B cell (primary cell): ENCODE results near the gene SLC13A1. TPM values are rescaled to one million over a fixed set of nuclear protein-coding genes. Genes with fewer than 3 reads are reported as not detected.

Experiments used
- ATAC-seq: fragments of 200-7000 bp; cut with Tn5 transposase; one replicate; pipeline ENCODE4 v1.10.0; 2021; ENCODE audit warnings: low read depth, mild to moderate bottlenecking, moderate number of reproducible peaks, moderate library complexity
- CTCF ChIA-PET: fragments of 350-600 bp; sonication (Branson Sonifier 250); formaldehyde crosslinking; loops from one replicate; lab custom pipeline; 2021; ENCODE audit warnings: antibody characterized with exemption, inconsistent platforms; lab: Charles Lee
- POLR2A ChIA-PET: fragments of 350-600 bp; sonication (Branson Sonifier 250); formaldehyde crosslinking; loops from one replicate; lab custom pipeline; 2021; ENCODE audit warnings: antibody characterized with exemption; lab: Charles Lee
- DNase-seq: peaks from one replicate; pipeline ENCODE4 v3.0.0; 2013
- H2AFZ ChIP-seq: 2 replicates; pipeline ENCODE4 v1.6.1; 2012; ENCODE audit warnings: mild to moderate bottlenecking, low read depth, low read length; ENCODE audit not compliant: insufficient read depth, poor library complexity, severe bottlenecking
- H3K27ac ChIP-seq, 2 donors: 1 replicate in 1 of 2; 2 replicates in 1 of 2; pipeline ENCODE4 v1.5.1; 2012 to 2013; ENCODE audit warnings: low read length in 2 of 2, mild to moderate bottlenecking in 2 of 2, moderate library complexity in 1 of 2
- H3K27me3 ChIP-seq, 4 experiments: fragments of 200-600 bp in 1 of 4; sonication (generic) in 1 of 4; replicated peaks in 1 of 4; 1 replicate in 2 of 4; 2 replicates in 2 of 4; pipeline versions ENCODE4 v1.6.1 to v1.7.0; 2013 to 2016; ENCODE audit warnings: low read length in 3 of 4, mild to moderate bottlenecking in 2 of 4, mixed read lengths in 1 of 4, moderate library complexity in 1 of 4; ENCODE audit not compliant: insufficient read depth in 4 of 4, control insufficient read depth in 3 of 4; ENCODE audit errors: control extremely low read depth in 1 of 4
- H3K36me3 ChIP-seq, 2 experiments: replicated peaks in 1 of 2; 1 replicate in 1 of 2; 2 replicates in 1 of 2; pipeline versions ENCODE4 v1.6.1 to v1.7.1; 2013; ENCODE audit warnings: low read length in 1 of 2; ENCODE audit not compliant: insufficient read depth in 2 of 2, control insufficient read depth in 1 of 2; ENCODE audit errors: control extremely low read depth in 1 of 2, extremely low read depth in 1 of 2
- H3K4me1 ChIP-seq, 2 donors: fragments of 200-600 bp in 1 of 2; sonication (generic) in 1 of 2; 1 replicate in 1 of 2; 2 replicates in 1 of 2; pipeline versions ENCODE4 v1.5.1 to v1.6.1; 2013 to 2017; ENCODE audit warnings: low read length in 2 of 2; ENCODE audit not compliant: control insufficient read depth in 2 of 2, insufficient read depth in 2 of 2
- H3K4me2 ChIP-seq: replicated peaks from 2 replicates; pipeline ENCODE3; 2012; ENCODE audit warnings: mild to moderate bottlenecking, low read depth, low read length; ENCODE audit not compliant: poor library complexity, severe bottlenecking
- H3K4me3 ChIP-seq, 5 experiments: fragments of 200-600 bp in 1 of 5; sonication (generic) in 1 of 5; 1 replicate in 3 of 5; 2 replicates in 2 of 5; pipeline versions ENCODE4 v1.5.1 to v1.7.0; 2011 to 2016; ENCODE audit warnings: low read length in 4 of 5, mild to moderate bottlenecking in 4 of 5, low read depth in 2 of 5, control low read depth in 1 of 5, moderate library complexity in 1 of 5; ENCODE audit not compliant: insufficient read depth in 1 of 5; ENCODE audit errors: control extremely low read depth in 1 of 5, extremely low read depth in 1 of 5
- H3K79me2 ChIP-seq: fragments of 200-600 bp; sonication (generic); one replicate; pipeline ENCODE4 v1.6.0; 2016; ENCODE audit warnings: low read length; ENCODE audit not compliant: control insufficient read depth, insufficient read depth
- H3K9ac ChIP-seq: fragments of 200-600 bp; sonication (generic); 2 replicates; pipeline ENCODE4 v1.6.1; 2017; ENCODE audit warnings: mild to moderate bottlenecking, low read length, moderate library complexity
- H3K9me3 ChIP-seq, 3 donors: one replicate each; pipeline versions ENCODE4 v1.6.1 to v1.7.1; 2013; ENCODE audit warnings: low read length in 2 of 3; ENCODE audit not compliant: control insufficient read depth in 2 of 3, insufficient read depth in 1 of 3; ENCODE audit errors: control extremely low read depth in 1 of 3
- H4K20me1 ChIP-seq: 2 replicates; pipeline ENCODE4 v1.6.0; 2012; ENCODE audit warnings: mild to moderate bottlenecking, low read length; ENCODE audit not compliant: insufficient read depth, control insufficient read depth, poor library complexity, severe bottlenecking
- H3K27ac Mint-ChIP-seq: one replicate; pipeline ENCODE4 v1.8.0; 2021; ENCODE audit warnings: mixed read lengths
- H3K27me3 Mint-ChIP-seq: one replicate; pipeline ENCODE4 v1.8.0; 2021; ENCODE audit warnings: mixed read lengths
- H3K4me1 Mint-ChIP-seq: one replicate; pipeline ENCODE4 v1.8.0; 2021; ENCODE audit warnings: mixed read lengths
- H3K4me3 Mint-ChIP-seq: one replicate; pipeline ENCODE4 v1.8.0; 2021; ENCODE audit warnings: mixed read lengths
- H3K9me3 Mint-ChIP-seq: one replicate; pipeline ENCODE4 v1.8.0; 2022; ENCODE audit warnings: mixed read lengths; ENCODE audit not compliant: insufficient read depth
- EZH2 ChIP-seq: IDR thresholded peaks from 2 replicates; pipeline ENCODE4 v1.6.1; 2012; ENCODE audit warnings: borderline replicate concordance, low read depth, mild to moderate bottlenecking, moderate library complexity, low read length; ENCODE audit not compliant: insufficient read depth, poor library complexity, severe bottlenecking
- WGBS: methylation state at CpG from one replicate; pipeline ENCODE4 v1.1.5; 2013; ENCODE audit warnings: missing lambda C conversion rate; ENCODE audit not compliant: insufficient coverage; 5-methylcytosine and 5-hydroxymethylcytosine counted together
- intact Hi-C: fragments of 100-400 bp; cut with micrococcal nuclease; formaldehyde crosslinking; loops from one replicate; pipeline ENCODE4 v1.10.0; 2022
- polyA plus RNA-seq: library from polyadenylated mRNA; depleted of rRNA; stranded (reverse); fragments of >200 nt; gene quantifications from 2 replicates; pipeline ENCODE4 v1.2.3, GENCODE V29; 2012
- total RNA-seq, 2 donors: library from RNA; stranded (reverse); fragments of 120-200 nt in 1 of 2; gene quantifications; 1 replicate in 1 of 2; 2 replicates in 1 of 2; pipeline versions ENCODE4 v1.2.3 to v1.2.4, GENCODE V29; 2013 to 2022
- TF ChIP-seq, protein P1 (sequence below): fragments of 200-600 bp; IDR thresholded peaks from one replicate; pipeline ENCODE4 v1.8.0; 2022; ENCODE audit warnings: antibody characterized with exemption, mild to moderate bottlenecking

The SLC13A1 gene
- total and polyA plus RNA-seq, 2 donors (not counting 1 experiment from before 2014, with no cell fraction given), result not detected

DNA sequence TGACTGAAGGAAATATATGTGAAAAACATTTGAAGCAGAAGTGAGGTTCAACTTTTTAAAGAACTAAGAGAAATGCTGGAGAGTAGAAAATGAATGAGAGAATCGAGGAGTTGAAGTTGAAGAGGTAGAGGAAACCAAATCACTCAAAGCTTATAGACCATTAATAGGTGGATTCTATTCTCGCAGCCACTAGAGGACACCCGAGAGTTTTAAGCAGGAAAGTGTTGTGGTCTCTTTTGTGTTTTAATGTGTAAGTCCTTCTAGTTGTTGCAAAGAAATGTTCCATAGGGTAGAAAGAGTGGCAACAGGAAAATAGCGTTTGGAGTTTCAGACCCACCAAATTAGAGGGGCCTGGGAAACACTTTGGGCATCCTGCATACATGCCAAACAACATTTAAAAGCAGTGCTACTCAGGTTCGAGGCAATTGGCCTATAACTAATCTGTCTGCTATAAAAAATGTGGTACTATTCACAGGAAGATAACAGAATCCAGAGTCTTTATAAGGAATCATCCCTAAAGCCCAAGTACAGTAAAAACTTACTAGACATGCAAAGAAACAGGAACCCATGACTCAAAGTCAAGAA, 129.0 kb downstream of the SLC13A1 start:
- H4K20me1 ChIP-seq, result no peaks in the 10 kb centered on the region
- DNase-seq, result no peak
- Mint-ChIP-seq H3K4me1 (no peaks in the 10 kb centered on the region), H3K27me3 (no peaks in the 10 kb centered on the region), H3K27ac (no peak overlapping the region), H3K4me3 (no peak overlapping the region), H3K9me3 (peaks cover 3% of the 10 kb centered on the region)
- H3K36me3 ChIP-seq, result no peaks in the 10 kb centered on the region
- no peak overlapping the region for H3K4me3 ChIP-seq
- WGBS, result 80% methylated on average over 1 of the region's 5 CpGs
- intact Hi-C loops, result no loop called here
- H3K9ac ChIP-seq, result no peak overlapping the region
- POLR2A ChIA-PET, result no interaction called here
- TF ChIP-seq, protein P1, sequence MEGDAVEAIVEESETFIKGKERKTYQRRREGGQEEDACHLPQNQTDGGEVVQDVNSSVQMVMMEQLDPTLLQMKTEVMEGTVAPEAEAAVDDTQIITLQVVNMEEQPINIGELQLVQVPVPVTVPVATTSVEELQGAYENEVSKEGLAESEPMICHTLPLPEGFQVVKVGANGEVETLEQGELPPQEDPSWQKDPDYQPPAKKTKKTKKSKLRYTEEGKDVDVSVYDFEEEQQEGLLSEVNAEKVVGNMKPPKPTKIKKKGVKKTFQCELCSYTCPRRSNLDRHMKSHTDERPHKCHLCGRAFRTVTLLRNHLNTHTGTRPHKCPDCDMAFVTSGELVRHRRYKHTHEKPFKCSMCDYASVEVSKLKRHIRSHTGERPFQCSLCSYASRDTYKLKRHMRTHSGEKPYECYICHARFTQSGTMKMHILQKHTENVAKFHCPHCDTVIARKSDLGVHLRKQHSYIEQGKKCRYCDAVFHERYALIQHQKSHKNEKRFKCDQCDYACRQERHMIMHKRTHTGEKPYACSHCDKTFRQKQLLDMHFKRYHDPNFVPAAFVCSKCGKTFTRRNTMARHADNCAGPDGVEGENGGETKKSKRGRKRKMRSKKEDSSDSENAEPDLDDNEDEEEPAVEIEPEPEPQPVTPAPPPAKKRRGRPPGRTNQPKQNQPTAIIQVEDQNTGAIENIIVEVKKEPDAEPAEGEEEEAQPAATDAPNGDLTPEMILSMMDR, result no peak
- TF ChIP-seq EZH2, result no peak
- no peak overlapping the region for H3K27ac ChIP-seq
- H3K4me2 ChIP-seq, result no peak overlapping the region
- CTCF ChIA-PET, result no interaction called here
- H3K27me3 ChIP-seq, result no peaks in the 10 kb centered on the region
- H3K9me3 ChIP-seq, result peaks cover 0 to 9% (median 0%) of the 10 kb centered on the region in 3 donors
- H3K79me2 ChIP-seq, result no peaks in the 10 kb centered on the region
- no peak overlapping the region for H2AFZ ChIP-seq
- no peak for ATAC-seq
- H3K4me1 ChIP-seq, result no peaks in the 10 kb centered on the region

DNA sequence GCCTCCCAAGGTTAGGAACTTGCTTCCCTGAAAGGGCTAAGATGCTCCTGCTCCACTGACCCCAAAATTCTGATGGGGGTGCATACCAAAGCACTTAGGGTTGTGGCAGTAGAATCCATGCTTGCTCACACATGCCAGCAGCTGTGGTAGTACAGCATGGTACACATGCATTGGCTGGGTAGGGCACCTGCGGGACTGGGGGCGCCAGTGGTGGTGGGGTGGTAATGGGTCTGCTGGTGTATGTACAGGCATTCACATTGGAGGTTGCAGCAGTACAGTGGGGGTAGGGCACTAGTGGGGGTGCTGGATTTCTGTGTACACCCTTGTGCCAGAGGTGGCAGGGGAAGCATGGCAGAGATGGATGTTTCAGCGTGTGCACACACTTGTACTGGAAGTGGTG, 132.0 kb downstream of the SLC13A1 start:
- Mint-ChIP-seq H3K9me3 (peaks cover 6% of the 10 kb centered on the region), H3K27me3 (no peaks in the 10 kb centered on the region), H3K27ac (no peak overlapping the region), H3K4me3 (no peak overlapping the region), H3K4me1 (no peaks in the 10 kb centered on the region)
- no peak overlapping the region for H3K9ac ChIP-seq
- WGBS, result 100% methylated on average over 3 of the region's 3 CpGs
- intact Hi-C loops, result no loop called here
- ChIA-PET CTCF (no interaction called here), POLR2A (no interaction called here)
- H3K36me3 ChIP-seq, result no peaks in the 10 kb centered on the region
- H3K79me2 ChIP-seq, result no peaks in the 10 kb centered on the region
- ATAC-seq (no peak), DNase-seq (no peak)
- H4K20me1 ChIP-seq, result no peaks in the 10 kb centered on the region
- H2AFZ ChIP-seq, result no peak overlapping the region
- no peaks in the 10 kb centered on the region for H3K27me3 ChIP-seq
- no peak for TF ChIP-seq EZH2
- TF ChIP-seq, protein P1, result no peak
- no peak overlapping the region for H3K4me3 ChIP-seq
- H3K4me1 ChIP-seq, result no peaks in the 10 kb centered on the region
- H3K4me2 ChIP-seq, result no peak overlapping the region
- no peak overlapping the region for H3K27ac ChIP-seq
- H3K9me3 ChIP-seq, result peaks cover 0 to 9% (median 0%) of the 10 kb centered on the region in 3 donors

Other genes with a start within 250 kb of the SLC13A1 start
- gene TAS2R16, start 204.3 kb downstream of the SLC13A1 start, total RNA-seq, result not detected in 2 replicates
- gene TAS2R16, start 204.3 kb downstream of the SLC13A1 start, polyA plus RNA-seq, result not detected in 2 replicates